OCI-LY3 (cell line): ENCODE results near the gene BTBD8.

Experiments
- EZH2phosphoT487 ChIP-seq: fragments of 200-600 bp; shearing (Covaris generic); IDR thresholded peaks from 2 replicates; pipeline ENCODE4 v1.6.1; 2018; ENCODE audit warnings: antibody characterized with exemption, mixed run types, low read depth
- TF ChIP-seq, protein P1 (sequence below): fragments of 200-600, 300-600 bp; sonication (generic); IDR thresholded peaks from 2 replicates; pipeline ENCODE4 v1.5.1; 2014; ENCODE audit warnings: antibody characterized with exemption, low read length, low read depth

DNA sequence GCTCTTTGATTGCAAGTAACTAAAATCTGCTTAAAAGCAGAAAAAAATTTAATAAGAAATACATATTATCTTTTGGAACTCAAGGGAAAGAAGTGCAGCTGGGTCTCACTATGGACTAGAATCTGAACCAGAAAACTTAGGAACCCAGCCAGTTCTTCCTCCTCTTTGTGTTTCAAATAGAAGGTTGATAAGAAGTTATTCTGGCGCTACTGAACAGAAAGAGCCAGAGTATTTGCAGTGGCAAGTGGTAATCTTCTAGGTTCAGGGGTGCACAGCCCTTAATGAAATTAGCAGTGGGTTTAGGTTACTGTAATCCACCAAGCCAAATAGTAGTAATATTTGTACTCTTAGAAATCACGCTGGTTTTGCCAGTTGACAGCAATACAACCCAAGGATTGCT is 28.5 kb downstream of the BTBD8 start:
- TF ChIP-seq, protein P1, sequence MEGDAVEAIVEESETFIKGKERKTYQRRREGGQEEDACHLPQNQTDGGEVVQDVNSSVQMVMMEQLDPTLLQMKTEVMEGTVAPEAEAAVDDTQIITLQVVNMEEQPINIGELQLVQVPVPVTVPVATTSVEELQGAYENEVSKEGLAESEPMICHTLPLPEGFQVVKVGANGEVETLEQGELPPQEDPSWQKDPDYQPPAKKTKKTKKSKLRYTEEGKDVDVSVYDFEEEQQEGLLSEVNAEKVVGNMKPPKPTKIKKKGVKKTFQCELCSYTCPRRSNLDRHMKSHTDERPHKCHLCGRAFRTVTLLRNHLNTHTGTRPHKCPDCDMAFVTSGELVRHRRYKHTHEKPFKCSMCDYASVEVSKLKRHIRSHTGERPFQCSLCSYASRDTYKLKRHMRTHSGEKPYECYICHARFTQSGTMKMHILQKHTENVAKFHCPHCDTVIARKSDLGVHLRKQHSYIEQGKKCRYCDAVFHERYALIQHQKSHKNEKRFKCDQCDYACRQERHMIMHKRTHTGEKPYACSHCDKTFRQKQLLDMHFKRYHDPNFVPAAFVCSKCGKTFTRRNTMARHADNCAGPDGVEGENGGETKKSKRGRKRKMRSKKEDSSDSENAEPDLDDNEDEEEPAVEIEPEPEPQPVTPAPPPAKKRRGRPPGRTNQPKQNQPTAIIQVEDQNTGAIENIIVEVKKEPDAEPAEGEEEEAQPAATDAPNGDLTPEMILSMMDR, result no peak
- no peak for TF ChIP-seq EZH2phosphoT487
